SK-N-SH (cell line): ENCODE data around the gene MAD1L1. TPM values are rescaled to one million over a fixed set of nuclear protein-coding genes. Genes with fewer than 3 reads are reported as not detected.

Experiments
- CTCF ChIA-PET: fragments of 300-600, 350-600 bp; formaldehyde crosslinking; extraction: SDS; loops from one replicate; lab custom pipeline; 2021; lab: Yijun Ruan, JAX
- POLR2A ChIA-PET: fragments of 350-600 bp; sonication (Branson Sonifier 250); formaldehyde crosslinking; extraction: SDS; loops from one replicate; lab custom pipeline; 2020; ENCODE audit warnings: antibody characterized with exemption, inconsistent platforms; lab: Yijun Ruan, JAX
- DNase-seq: peaks from one replicate; pipeline ENCODE4 v3.0.0; 2012
- H2AFZ ChIP-seq: fragments of 200-600 bp; sonication (generic); 2 replicates; pipeline ENCODE4 v1.8.1; 2016; ENCODE audit warnings: antibody characterized with exemption, mild to moderate bottlenecking, low read depth
- H3F3A ChIP-seq: fragments of 200-600 bp; sonication (generic); replicated peaks from 2 replicates; pipeline ENCODE3; 2016; ENCODE audit warnings: antibody characterized with exemption, mild to moderate bottlenecking; ENCODE audit not compliant: insufficient read depth
- H3K27ac ChIP-seq, 2 experiments: fragments of 200-500 bp in 1 of 2; fragments of 200-600 bp in 1 of 2; sonication (Bioruptor generic) in 1 of 2; sonication (generic), shearing (Covaris generic) in 1 of 2; 2 replicates each; pipeline versions ENCODE4 v1.5.1 to v1.6.1; 2014 to 2016; ENCODE audit warnings: low read depth in 2 of 2, inconsistent platforms in 1 of 2, low read length in 1 of 2, mild to moderate bottlenecking in 1 of 2, mixed read lengths in 1 of 2
- H3K27me3 ChIP-seq: fragments of 200-600 bp; sonication (generic), shearing (Covaris generic); 2 replicates; pipeline ENCODE4 v1.6.1; 2016; ENCODE audit warnings: mixed run types; ENCODE audit not compliant: insufficient read depth
- H3K36me3 ChIP-seq, 2 experiments: fragments of 200-500 bp in 1 of 2; fragments of 200-600 bp in 1 of 2; sonication (Bioruptor generic) in 1 of 2; sonication (generic) in 1 of 2; replicated peaks in 1 of 2; 2 replicates each; pipeline versions ENCODE3 to v1.5.1; 2014 to 2016; ENCODE audit warnings: low read length in 1 of 2, mild to moderate bottlenecking in 1 of 2; ENCODE audit not compliant: insufficient read depth in 2 of 2, control insufficient read depth in 1 of 2
- H3K4me1 ChIP-seq, 2 experiments: fragments of 200-500 bp in 1 of 2; fragments of 200-600 bp in 1 of 2; sonication (Bioruptor generic) in 1 of 2; sonication (generic), shearing (Covaris generic) in 1 of 2; 2 replicates each; pipeline versions ENCODE4 v1.5.1 to v1.6.1; 2014 to 2016; ENCODE audit warnings: low read depth in 1 of 2, low read length in 1 of 2, mixed run types in 1 of 2; ENCODE audit not compliant: insufficient read depth in 2 of 2, control insufficient read depth in 1 of 2
- H3K4me2 ChIP-seq: fragments of 200-600 bp; sonication (generic), shearing (Covaris generic); 2 replicates; pipeline ENCODE4 v1.6.1; 2017; ENCODE audit warnings: mixed run types
- H3K4me3 ChIP-seq, 2 experiments: fragments of 200-500 bp in 1 of 2; fragments of 200-600 bp in 1 of 2; sonication (Bioruptor generic) in 1 of 2; sonication (generic), shearing (Covaris generic) in 1 of 2; 2 replicates each; pipeline versions ENCODE4 v1.5.1 to v1.8.1; 2014 to 2016; ENCODE audit warnings: low read depth in 2 of 2, inconsistent platforms in 1 of 2, low read length in 1 of 2, mild to moderate bottlenecking in 1 of 2, mixed read lengths in 1 of 2, moderate library complexity in 1 of 2
- H3K79me2 ChIP-seq: fragments of 200-600 bp; sonication (generic); 2 replicates; pipeline ENCODE4 v1.8.1; 2017; ENCODE audit warnings: mild to moderate bottlenecking; ENCODE audit not compliant: insufficient read depth
- H3K9ac ChIP-seq: fragments of 200-600 bp; sonication (generic); 2 replicates; pipeline ENCODE4 v1.6.1; 2017; ENCODE audit warnings: mixed run types
- H3K9me2 ChIP-seq: fragments of 200-600 bp; sonication (generic); 2 replicates; pipeline ENCODE4 v1.6.1; 2017; ENCODE audit warnings: mixed run types
- H3K9me3 ChIP-seq: fragments of 200-600 bp; sonication (generic); 2 replicates; pipeline ENCODE4 v1.6.1; 2017; ENCODE audit warnings: mixed run types, mild to moderate bottlenecking, moderate library complexity
- H4K20me1 ChIP-seq: fragments of 200-600 bp; sonication (generic); 2 replicates; pipeline ENCODE4 v1.6.1; 2017; ENCODE audit warnings: mild to moderate bottlenecking, mixed run types; ENCODE audit not compliant: insufficient read depth
- CHD2 ChIP-seq: fragments of 150-350 bp; IDR thresholded peaks from 2 replicates; pipeline ENCODE4 v1.6.1; 2018; ENCODE audit warnings: low read length; ENCODE audit not compliant: partially characterized antibody
- EZH2phosphoT487 ChIP-seq: fragments of 200-600 bp; sonication (generic); IDR thresholded peaks from 2 replicates; pipeline ENCODE4 v1.6.1; 2017; ENCODE audit warnings: low read depth, mixed run types, mild to moderate bottlenecking, antibody characterized with exemption, moderate library complexity, borderline replicate concordance
- FOSL2 ChIP-seq: IDR thresholded peaks from 2 replicates; pipeline ENCODE4 v1.4.0; 2012; ENCODE audit warnings: low read depth, mild to moderate bottlenecking, moderate library complexity, borderline replicate concordance
- FOXM1 ChIP-seq: IDR thresholded peaks from 2 replicates; pipeline ENCODE4 v1.4.0; 2012; ENCODE audit warnings: low read depth, mild to moderate bottlenecking
- GABPA ChIP-seq: IDR thresholded peaks from 2 replicates; pipeline ENCODE4 v1.4.0; 2012; ENCODE audit warnings: low read depth, mild to moderate bottlenecking
- GATA2 ChIP-seq: sonication (generic); formaldehyde crosslinking; IDR thresholded peaks from 2 replicates; pipeline ENCODE4 v1.5.0; 2020; ENCODE audit warnings: mild to moderate bottlenecking, missing genetic modification reagents
- MEF2A ChIP-seq: IDR thresholded peaks from 2 replicates; pipeline ENCODE4 v1.4.0; 2012; ENCODE audit warnings: low read depth, borderline replicate concordance
- NFIC ChIP-seq: IDR thresholded peaks from 2 replicates; pipeline ENCODE4 v1.4.0; 2012; ENCODE audit warnings: borderline replicate concordance
- RCOR1 ChIP-seq: fragments of 150-350 bp; IDR thresholded peaks from 2 replicates; pipeline ENCODE4 v1.6.1; 2017; ENCODE audit warnings: antibody characterized with exemption, low read length
- TAF1 ChIP-seq: IDR thresholded peaks from 2 replicates; pipeline ENCODE4 v1.6.1; 2012; ENCODE audit warnings: low read depth, mild to moderate bottlenecking, low read length, moderate library complexity, borderline replicate concordance
- YY1 ChIP-seq: IDR thresholded peaks from 2 replicates; pipeline ENCODE4 v1.4.0; 2012; ENCODE audit warnings: low read depth, mild to moderate bottlenecking
- WGBS: methylation state at CpG from one replicate; pipeline ENCODE4 v1.1.6; 2017; ENCODE audit warnings: low lambda C conversion rate; 5-methylcytosine and 5-hydroxymethylcytosine counted together
- polyA plus RNA-seq, 3 experiments: library from polyadenylated mRNA; depleted of rRNA; stranded (reverse); fragments of >200 nt; gene quantifications; 2 replicates each; pipeline ENCODE4 v1.2.3, GENCODE V29; 2012
- TF ChIP-seq, protein P1 (sequence below): IDR thresholded peaks from 2 replicates; pipeline ENCODE4 v1.4.0; 2012; ENCODE audit warnings: low read depth, borderline replicate concordance
- TF ChIP-seq, protein P2 (sequence below): fragments of 200-600 bp; sonication (generic); IDR thresholded peaks from 2 replicates; pipeline ENCODE4 v1.6.1; 2017; ENCODE audit warnings: antibody characterized with exemption, mild to moderate bottlenecking, moderate library complexity

MAD1L1 gene
- polyA plus RNA-seq, 1 of the 3 experiments (the other 2 are of a cell fraction) = 46.2 TPM

DNA sequence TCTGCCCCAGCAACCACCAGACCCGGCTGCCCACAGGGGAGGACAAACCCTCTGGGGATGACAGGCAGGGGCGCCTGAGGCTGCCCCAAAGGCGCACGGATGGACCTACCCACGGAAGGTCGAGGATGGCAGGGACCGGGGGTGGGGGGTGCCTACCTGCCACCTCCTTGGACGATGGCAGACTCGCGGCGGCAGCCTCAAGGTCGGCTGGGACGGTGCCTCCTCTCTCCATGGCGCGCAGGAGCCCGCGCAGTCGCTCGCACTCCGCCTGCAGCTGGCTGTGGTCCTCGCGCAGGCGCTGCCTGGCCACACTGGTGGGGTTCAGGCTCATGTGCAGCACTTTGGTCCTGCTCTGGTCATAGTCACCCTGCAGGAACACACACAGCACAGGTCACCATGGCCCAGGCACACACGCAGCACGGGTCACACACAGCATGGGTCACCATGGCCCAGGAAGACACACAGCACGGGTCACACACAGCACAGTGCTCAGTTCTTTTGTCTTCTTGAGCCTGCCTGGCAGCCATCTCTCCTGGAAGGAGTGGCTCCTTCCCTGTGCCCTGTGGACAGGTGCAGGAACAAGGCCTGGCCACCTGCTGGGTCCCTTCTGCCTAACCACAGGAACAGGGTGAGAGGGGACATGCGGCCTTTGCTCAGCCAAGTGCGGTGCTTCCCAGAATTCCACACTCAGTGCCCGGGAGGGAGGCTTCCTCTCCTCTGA is 296.1 kb downstream of the MAD1L1 start:
- Histone ChIP-seq H4K20me1 (no peaks in the 10 kb centered on the region), H3K36me3 (no peaks in the 10 kb centered on the region), H3K27me3 (no peaks in the 10 kb centered on the region), H3K27ac (no peak overlapping the region), H3F3A (no peaks in the 10 kb centered on the region), H3K4me2 (no peak overlapping the region), H3K4me3 (no peak overlapping the region), H3K9me3 (no peaks in the 10 kb centered on the region), H3K79me2 (no peaks in the 10 kb centered on the region), H2AFZ (no peak overlapping the region), H3K9me2 (no peaks in the 10 kb centered on the region), H3K9ac (no peak overlapping the region)
- WGBS = 94% methylated on average over 21 of the region's 29 CpGs
- CTCF ChIA-PET = no interaction called here
- POLR2A ChIA-PET = no interaction called here
- no peak for DNase-seq
- TF ChIP-seq, protein P1, sequence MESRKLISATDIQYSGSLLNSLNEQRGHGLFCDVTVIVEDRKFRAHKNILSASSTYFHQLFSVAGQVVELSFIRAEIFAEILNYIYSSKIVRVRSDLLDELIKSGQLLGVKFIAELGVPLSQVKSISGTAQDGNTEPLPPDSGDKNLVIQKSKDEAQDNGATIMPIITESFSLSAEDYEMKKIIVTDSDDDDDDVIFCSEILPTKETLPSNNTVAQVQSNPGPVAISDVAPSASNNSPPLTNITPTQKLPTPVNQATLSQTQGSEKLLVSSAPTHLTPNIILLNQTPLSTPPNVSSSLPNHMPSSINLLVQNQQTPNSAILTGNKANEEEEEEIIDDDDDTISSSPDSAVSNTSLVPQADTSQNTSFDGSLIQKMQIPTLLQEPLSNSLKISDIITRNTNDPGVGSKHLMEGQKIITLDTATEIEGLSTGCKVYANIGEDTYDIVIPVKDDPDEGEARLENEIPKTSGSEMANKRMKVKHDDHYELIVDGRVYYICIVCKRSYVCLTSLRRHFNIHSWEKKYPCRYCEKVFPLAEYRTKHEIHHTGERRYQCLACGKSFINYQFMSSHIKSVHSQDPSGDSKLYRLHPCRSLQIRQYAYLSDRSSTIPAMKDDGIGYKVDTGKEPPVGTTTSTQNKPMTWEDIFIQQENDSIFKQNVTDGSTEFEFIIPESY = no peak
- TF ChIP-seq NFIC = no peak
- TF ChIP-seq TAF1 = no peak
- no peak for TF ChIP-seq FOXM1
- no peak for TF ChIP-seq EZH2phosphoT487
- TF ChIP-seq GATA2 = no peak
- TF ChIP-seq GABPA = no peak
- TF ChIP-seq, all 33 proteins: peak for 0
- H3K4me1 ChIP-seq = peaks cover 0 to 12% of the 10 kb centered on the region in 2 experiments; a peak in 1 of 4 replicates

DNA sequence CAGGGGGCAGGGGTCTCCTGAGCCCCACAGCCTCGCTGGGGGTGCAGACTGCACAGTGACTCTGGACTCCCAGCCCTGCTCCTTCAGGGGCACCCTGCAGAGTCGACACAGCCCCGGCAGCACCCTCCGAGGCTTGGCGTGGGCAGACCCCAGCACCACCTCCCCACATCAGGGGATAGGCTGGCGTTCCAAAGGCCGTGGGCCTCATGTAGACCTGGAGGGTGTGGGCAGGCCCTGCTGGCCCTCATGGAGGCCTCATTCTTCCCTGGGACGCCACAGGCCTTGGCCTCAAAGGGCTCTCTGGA is 296.8 kb downstream of the MAD1L1 start:
- TF ChIP-seq TAF1 = no peak
- no peak for TF ChIP-seq YY1
- no peak for TF ChIP-seq MEF2A
- TF ChIP-seq, protein P2, sequence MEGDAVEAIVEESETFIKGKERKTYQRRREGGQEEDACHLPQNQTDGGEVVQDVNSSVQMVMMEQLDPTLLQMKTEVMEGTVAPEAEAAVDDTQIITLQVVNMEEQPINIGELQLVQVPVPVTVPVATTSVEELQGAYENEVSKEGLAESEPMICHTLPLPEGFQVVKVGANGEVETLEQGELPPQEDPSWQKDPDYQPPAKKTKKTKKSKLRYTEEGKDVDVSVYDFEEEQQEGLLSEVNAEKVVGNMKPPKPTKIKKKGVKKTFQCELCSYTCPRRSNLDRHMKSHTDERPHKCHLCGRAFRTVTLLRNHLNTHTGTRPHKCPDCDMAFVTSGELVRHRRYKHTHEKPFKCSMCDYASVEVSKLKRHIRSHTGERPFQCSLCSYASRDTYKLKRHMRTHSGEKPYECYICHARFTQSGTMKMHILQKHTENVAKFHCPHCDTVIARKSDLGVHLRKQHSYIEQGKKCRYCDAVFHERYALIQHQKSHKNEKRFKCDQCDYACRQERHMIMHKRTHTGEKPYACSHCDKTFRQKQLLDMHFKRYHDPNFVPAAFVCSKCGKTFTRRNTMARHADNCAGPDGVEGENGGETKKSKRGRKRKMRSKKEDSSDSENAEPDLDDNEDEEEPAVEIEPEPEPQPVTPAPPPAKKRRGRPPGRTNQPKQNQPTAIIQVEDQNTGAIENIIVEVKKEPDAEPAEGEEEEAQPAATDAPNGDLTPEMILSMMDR = no peak
- TF ChIP-seq NFIC = no peak
- TF ChIP-seq FOSL2 = no peak
- TF ChIP-seq CHD2 = no peak
- TF ChIP-seq RCOR1 = no peak
- Histone ChIP-seq H3K9me3 (no peaks in the 10 kb centered on the region), H3F3A (no peaks in the 10 kb centered on the region), H3K27me3 (no peaks in the 10 kb centered on the region), H3K9ac (no peak overlapping the region), H4K20me1 (no peaks in the 10 kb centered on the region), H3K27ac (no peak overlapping the region), H3K4me1 (peaks cover 0 to 8% of the 10 kb centered on the region in 2 experiments; a peak in 1 of 4 replicates), H3K9me2 (no peaks in the 10 kb centered on the region), H3K4me2 (no peak overlapping the region), H3K36me3 (no peaks in the 10 kb centered on the region), H2AFZ (no peak overlapping the region), H3K4me3 (no peak overlapping the region), H3K79me2 (no peaks in the 10 kb centered on the region)
- DNase-seq = no peak
- 86% methylated on average over 4 of the region's 8 CpGs for WGBS
- CTCF ChIA-PET = interaction anchor here (1.2 kb wide), 1 partner anchor 25 kb away, joined by 3 read pairs; no protein-coding TSS in a partner anchor
- POLR2A ChIA-PET = no interaction called here
